H9 (cell line): ENCODE data around the gene ACSL3. TPM values are rescaled to one million over a fixed set of nuclear protein-coding genes. Genes with fewer than 3 reads are reported as not detected.

Experiments
- DNase-seq: peaks from one replicate; pipeline ENCODE4 v3.0.0-alpha.2; 2017
- H2AFZ ChIP-seq: one replicate; pipeline ENCODE4 v1.6.1; 2013; ENCODE audit warnings: mild to moderate bottlenecking, low read length, control low read depth, moderate library complexity
- H2AK5ac ChIP-seq: 2 replicates; pipeline ENCODE4 v1.6.1; 2013; ENCODE audit warnings: low read length, control low read depth, mixed read lengths; ENCODE audit not compliant: insufficient read length
- H2BK120ac ChIP-seq: one replicate; pipeline ENCODE4 v1.6.1; 2013; ENCODE audit warnings: low read depth, mild to moderate bottlenecking, low read length, control low read depth, inconsistent platforms; ENCODE audit not compliant: poor library complexity, severe bottlenecking
- H2BK12ac ChIP-seq: 2 replicates; pipeline ENCODE4 v1.6.1; 2013; ENCODE audit warnings: low read length, control low read depth, mixed read lengths, low read depth; ENCODE audit not compliant: insufficient read length
- H2BK15ac ChIP-seq: 2 replicates; pipeline ENCODE4 v1.6.1; 2013; ENCODE audit warnings: low read depth, low read length, control low read depth
- H2BK20ac ChIP-seq: one replicate; pipeline ENCODE4 v1.6.1; 2013; ENCODE audit warnings: low read depth, mild to moderate bottlenecking, low read length, control low read depth, inconsistent platforms; ENCODE audit not compliant: poor library complexity, severe bottlenecking
- H2BK5ac ChIP-seq: 2 replicates; pipeline ENCODE4 v1.6.1; 2013; ENCODE audit warnings: low read length, control low read depth, mixed read lengths; ENCODE audit not compliant: insufficient read length
- H3K14ac ChIP-seq: 2 replicates; pipeline ENCODE4 v1.6.1; 2013; ENCODE audit warnings: low read length, control low read depth; ENCODE audit not compliant: insufficient read depth
- H3K18ac ChIP-seq: 2 replicates; pipeline ENCODE4 v1.6.1; 2013; ENCODE audit warnings: low read depth, mild to moderate bottlenecking, mixed read lengths, low read length, control low read depth; ENCODE audit not compliant: insufficient read length
- H3K23ac ChIP-seq: 2 replicates; pipeline ENCODE4 v1.6.1; 2013; ENCODE audit warnings: low read length, control low read depth, mixed read lengths, low read depth; ENCODE audit not compliant: insufficient read length
- H3K23me2 ChIP-seq: 2 replicates; pipeline ENCODE4 v1.6.1; 2013; ENCODE audit warnings: low read depth, mild to moderate bottlenecking, mixed read lengths, low read length, control low read depth; ENCODE audit not compliant: insufficient read length, poor library complexity, severe bottlenecking
- H3K27ac ChIP-seq: 2 replicates; pipeline ENCODE4 v1.5.1; 2013; ENCODE audit warnings: low read length, control low read depth, mixed read lengths, low read depth; ENCODE audit not compliant: insufficient read length
- H3K27me3 ChIP-seq: 2 replicates; pipeline ENCODE4 v1.6.1; 2013; ENCODE audit warnings: low read length, control low read depth, inconsistent platforms; ENCODE audit not compliant: insufficient read depth
- H3K4ac ChIP-seq: 2 replicates; pipeline ENCODE4 v1.6.1; 2013; ENCODE audit warnings: low read depth, mild to moderate bottlenecking, control low read depth, inconsistent platforms, low read length, moderate library complexity
- H3K4me1 ChIP-seq: 2 replicates; pipeline ENCODE4 v1.6.1; 2013; ENCODE audit warnings: low read length, control low read depth, inconsistent platforms; ENCODE audit not compliant: insufficient read depth
- H3K4me2 ChIP-seq: 2 replicates; pipeline ENCODE4 v1.6.1; 2013; ENCODE audit warnings: low read length, control low read depth, mixed read lengths; ENCODE audit not compliant: insufficient read length, insufficient read depth
- H3K56ac ChIP-seq: 2 replicates; pipeline ENCODE4 v1.6.1; 2013; ENCODE audit warnings: low read depth, mild to moderate bottlenecking, mixed read lengths, low read length, control low read depth; ENCODE audit not compliant: insufficient read length
- H3K79me1 ChIP-seq: 2 replicates; pipeline ENCODE4 v1.6.1; 2013; ENCODE audit warnings: low read depth, mild to moderate bottlenecking, moderate library complexity, low read length, control low read depth, inconsistent platforms; ENCODE audit not compliant: insufficient read depth, poor library complexity, severe bottlenecking
- H3K79me2 ChIP-seq: 2 replicates; pipeline ENCODE4 v1.6.1; 2013; ENCODE audit warnings: low read length, control low read depth, inconsistent platforms; ENCODE audit not compliant: insufficient read depth
- H3K9ac ChIP-seq: 2 replicates; pipeline ENCODE4 v1.6.1; 2013; ENCODE audit warnings: low read length, control low read depth, mixed read lengths; ENCODE audit not compliant: insufficient read length; ENCODE audit errors: extremely low read depth
- H3K9me3 ChIP-seq: one replicate; pipeline ENCODE4 v1.6.1; 2013; ENCODE audit warnings: low read depth, low read length, inconsistent platforms; ENCODE audit not compliant: control insufficient read depth
- H3T11ph ChIP-seq: one replicate; pipeline ENCODE4 v1.6.1; 2013; ENCODE audit warnings: mild to moderate bottlenecking, low read length, control low read depth, inconsistent platforms
- H4K20me1 ChIP-seq: one replicate; pipeline ENCODE4 v1.6.1; 2013; ENCODE audit not compliant: control insufficient read depth, insufficient read length, insufficient read depth
- H4K5ac ChIP-seq: 2 replicates; pipeline ENCODE4 v1.6.1; 2013; ENCODE audit warnings: low read depth, mild to moderate bottlenecking, mixed read lengths, low read length, control low read depth; ENCODE audit not compliant: insufficient read length
- H4K8ac ChIP-seq: replicated peaks from 2 replicates; pipeline ENCODE4 v1.6.1; 2013; ENCODE audit warnings: low read length, control low read depth, mixed read lengths, low read depth; ENCODE audit not compliant: insufficient read length
- H4K91ac ChIP-seq: 2 replicates; pipeline ENCODE4 v1.6.1; 2013; ENCODE audit warnings: low read depth, mild to moderate bottlenecking, moderate library complexity, mixed read lengths, low read length, control low read depth; ENCODE audit not compliant: insufficient read length
- H3K27ac Mint-ChIP-seq, 3 experiments: 2 replicates in 2 of 3; 3 replicates in 1 of 3; pipeline ENCODE4 v1.8.0; 2020 to 2021; ENCODE audit warnings: mixed read lengths in 3 of 3, mild to moderate bottlenecking in 1 of 3, moderate library complexity in 1 of 3
- H3K27me3 Mint-ChIP-seq: 2 replicates; pipeline ENCODE4 v1.8.0; 2021; ENCODE audit warnings: low read depth, mild to moderate bottlenecking, moderate library complexity, mixed read lengths
- H3K36me3 Mint-ChIP-seq, 3 experiments: 2 replicates in 2 of 3; 3 replicates in 1 of 3; pipeline ENCODE4 v1.8.0; 2020 to 2021; ENCODE audit warnings: low read depth in 3 of 3, mixed read lengths in 3 of 3; ENCODE audit not compliant: insufficient read depth in 1 of 3
- H3K4me1 Mint-ChIP-seq, 2 experiments: 2 replicates each; pipeline ENCODE4 v1.8.0; 2020; ENCODE audit warnings: mixed read lengths in 2 of 2
- H3K4me3 Mint-ChIP-seq, 2 experiments: 2 replicates in 1 of 2; 3 replicates in 1 of 2; pipeline ENCODE4 v1.8.0; 2020 to 2021; ENCODE audit warnings: mild to moderate bottlenecking in 2 of 2, mixed read lengths in 2 of 2, moderate library complexity in 1 of 2
- H3K9me3 Mint-ChIP-seq, 2 experiments: 2 replicates in 1 of 2; 3 replicates in 1 of 2; pipeline ENCODE4 v1.8.0; 2020; ENCODE audit warnings: mild to moderate bottlenecking in 2 of 2, mixed read lengths in 2 of 2, moderate library complexity in 1 of 2
- CTCF ChIP-seq: fragments of 200-600 bp; sonication (generic); conservative IDR thresholded peaks from 3 replicates; pipeline ENCODE4 v1.8.0; 2021; ENCODE audit warnings: antibody characterized with exemption, mild to moderate bottlenecking
- WGBS: extraction: QIAGEN DNeasy Blood & Tissue Kit; methylation state at CpG from one replicate; pipeline ENCODE4 v1.1.7; 2013; ENCODE audit warnings: missing lambda C conversion rate, low lambda C conversion rate, mixed read lengths; ENCODE audit not compliant: insufficient read length; ENCODE audit errors: extremely low coverage; 5-methylcytosine and 5-hydroxymethylcytosine counted together
- total RNA-seq: library from RNA; stranded (reverse); gene quantifications from 2 replicates; pipeline ENCODE4 v1.2.1, GENCODE V29; 2021

ACSL3 gene
- total RNA-seq, 1 experiment from 2014 or later = 60.9 TPM

- Mint-ChIP-seq H3K36me3 (no peaks in the 10 kb centered on the region), H3K4me3 (no peak overlapping the region), H3K27ac (no peak overlapping the region), H3K27me3 (no peaks in the 10 kb centered on the region), H3K4me1 (no peaks in the 10 kb centered on the region), H3K9me3 (no peaks in the 10 kb centered on the region)
- Histone ChIP-seq H4K8ac (no peak overlapping the region), H2BK12ac (no peak overlapping the region), H4K5ac (no peak overlapping the region), H3T11ph (no peak overlapping the region), H3K23me2 (no peaks in the 10 kb centered on the region), H2BK20ac (no peak overlapping the region), H3K14ac (no peak overlapping the region), H3K27ac (no peak overlapping the region), H3K79me1 (no peaks in the 10 kb centered on the region), H3K18ac (no peak overlapping the region), H3K4me1 (no peaks in the 10 kb centered on the region), H4K91ac (no peak overlapping the region), H3K23ac (no peak overlapping the region), H2BK5ac (no peak overlapping the region), H3K56ac (no peak overlapping the region), H3K4me2 (no peak overlapping the region), H2AFZ (no peak overlapping the region), H3K79me2 (no peaks in the 10 kb centered on the region), H2BK120ac (no peak overlapping the region), H3K27me3 (no peaks in the 10 kb centered on the region), H3K4ac (no peak overlapping the region), H3K9me3 (no peaks in the 10 kb centered on the region), H4K20me1 (no peaks in the 10 kb centered on the region), H2BK15ac (no peak overlapping the region), H3K9ac (no peak overlapping the region), H2AK5ac (no peak overlapping the region)
- WGBS = no CpG with 5 or more reads among the region's 4 CpGs
- DNase-seq = no peak
- no peak for TF ChIP-seq CTCF
Observed at GRCh38 chr2:222837643-222838056, 23.2 kb upstream of the ACSL3 start.
